HEK293 (cell line): ENCODE results near the gene CDCA5.

ENCODE experiments used
- ATF2 ChIP-seq: fragments of 450-650 bp; formaldehyde crosslinking; IDR thresholded peaks from 2 replicates; pipeline ENCODE4 v1.5.1; 2016; ENCODE audit warnings: missing biosample characterization, missing genetic modification characterization, low read depth
- CTCF ChIP-seq: fragments of 450-650 bp; formaldehyde crosslinking; IDR thresholded peaks from 2 replicates; pipeline ENCODE4 v1.5.1; 2016; ENCODE audit warnings: missing biosample characterization, missing genetic modification characterization
- REST ChIP-seq: fragments of 450-650 bp; formaldehyde crosslinking; IDR thresholded peaks from 2 replicates; pipeline ENCODE4 v1.5.1; 2016; ENCODE audit warnings: missing biosample characterization, missing genetic modification characterization

- TF ChIP-seq ATF2: no peak
- TF ChIP-seq REST (tag by site-specific recombination): no peak
- TF ChIP-seq CTCF (tag by site-specific recombination): no peak
Measured at GRCh38 chr11:65055538-65055937, 28.3 kb downstream of the CDCA5 start.
